ENCODE results near the gene CAPS.

Gene CAPS

DNA sequence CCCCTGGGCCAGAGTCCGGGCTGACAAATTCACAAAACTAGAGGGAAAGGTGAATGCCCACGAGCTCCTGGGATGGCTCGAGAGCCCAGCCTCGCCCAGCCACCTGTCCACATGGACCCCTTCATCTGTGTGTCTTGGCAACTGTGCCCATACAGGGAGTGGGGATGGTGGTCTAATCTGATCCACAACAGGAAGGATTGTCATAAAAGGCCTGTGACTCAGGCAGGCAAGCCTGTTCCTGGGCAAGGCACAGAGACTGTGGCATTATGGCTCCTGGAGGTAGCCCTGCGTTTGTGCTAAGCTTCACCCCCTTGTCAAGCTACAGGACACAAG, 20.0 kb downstream of the CAPS start:
- ChIA-PET POLR2A (no interaction called here), CTCF (interaction anchor here (1.1 to 1.7 kb wide), 2 partner anchors 15 to 34 kb away, joined by 3 to 5 read pairs; no protein-coding TSS in a partner anchor)
- TF ChIP-seq, protein P1, sequence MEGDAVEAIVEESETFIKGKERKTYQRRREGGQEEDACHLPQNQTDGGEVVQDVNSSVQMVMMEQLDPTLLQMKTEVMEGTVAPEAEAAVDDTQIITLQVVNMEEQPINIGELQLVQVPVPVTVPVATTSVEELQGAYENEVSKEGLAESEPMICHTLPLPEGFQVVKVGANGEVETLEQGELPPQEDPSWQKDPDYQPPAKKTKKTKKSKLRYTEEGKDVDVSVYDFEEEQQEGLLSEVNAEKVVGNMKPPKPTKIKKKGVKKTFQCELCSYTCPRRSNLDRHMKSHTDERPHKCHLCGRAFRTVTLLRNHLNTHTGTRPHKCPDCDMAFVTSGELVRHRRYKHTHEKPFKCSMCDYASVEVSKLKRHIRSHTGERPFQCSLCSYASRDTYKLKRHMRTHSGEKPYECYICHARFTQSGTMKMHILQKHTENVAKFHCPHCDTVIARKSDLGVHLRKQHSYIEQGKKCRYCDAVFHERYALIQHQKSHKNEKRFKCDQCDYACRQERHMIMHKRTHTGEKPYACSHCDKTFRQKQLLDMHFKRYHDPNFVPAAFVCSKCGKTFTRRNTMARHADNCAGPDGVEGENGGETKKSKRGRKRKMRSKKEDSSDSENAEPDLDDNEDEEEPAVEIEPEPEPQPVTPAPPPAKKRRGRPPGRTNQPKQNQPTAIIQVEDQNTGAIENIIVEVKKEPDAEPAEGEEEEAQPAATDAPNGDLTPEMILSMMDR (IDR thresholded peaks at IDR 0.05; ENCODE audit: control extremely low read depth, extremely low read depth, low read depth, missing control alignments), result no peak
- DNase-seq (ENCODE audit: extremely low spot score), result no peak

DNA sequence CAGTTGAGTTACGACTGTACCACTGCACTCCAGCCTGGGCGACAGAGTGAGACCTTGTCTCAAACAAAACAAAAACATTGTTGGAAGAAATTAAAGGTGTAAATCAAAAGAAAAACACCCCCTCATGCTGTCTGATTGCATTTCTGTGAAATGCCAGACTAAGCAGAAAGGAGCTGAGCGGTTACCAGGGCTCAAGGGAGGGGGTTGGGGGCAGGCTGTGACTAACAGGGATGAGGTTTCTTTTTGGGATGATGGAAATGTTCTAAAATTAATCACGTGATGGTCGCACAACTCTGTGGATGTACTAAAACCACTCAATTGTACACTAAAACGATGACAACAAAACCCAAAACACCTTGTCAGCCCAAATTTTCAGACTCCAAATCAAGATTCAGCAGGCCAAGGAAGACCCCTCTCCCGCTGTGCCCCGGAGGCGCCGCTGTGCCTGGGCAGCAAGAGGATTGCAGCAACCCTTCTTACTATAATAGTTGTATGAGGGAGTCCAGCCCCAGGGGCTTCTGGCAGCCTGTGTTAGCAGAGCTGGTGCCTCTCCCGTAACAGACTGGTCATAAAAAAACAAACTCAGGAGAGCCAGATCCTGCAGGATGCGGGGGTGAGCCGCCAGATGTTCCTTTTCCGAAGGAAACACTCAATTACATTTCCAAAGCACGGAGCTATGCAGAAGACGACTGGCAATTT, 20.9 kb downstream of the CAPS start:
- POLR2A ChIA-PET, result no interaction called here
- no peak for DNase-seq (ENCODE audit: extremely low spot score)
- TF ChIP-seq, protein P1 (IDR thresholded peaks at IDR 0.05; ENCODE audit: control extremely low read depth, extremely low read depth, low read depth, missing control alignments), result no peak
- CTCF ChIA-PET, result interaction anchor here (1.0 to 1.9 kb wide), 4 partner anchors 11 to 87 kb away, joined by 3 to 6 read pairs (median 4); no protein-coding TSS in a partner anchor

DNA sequence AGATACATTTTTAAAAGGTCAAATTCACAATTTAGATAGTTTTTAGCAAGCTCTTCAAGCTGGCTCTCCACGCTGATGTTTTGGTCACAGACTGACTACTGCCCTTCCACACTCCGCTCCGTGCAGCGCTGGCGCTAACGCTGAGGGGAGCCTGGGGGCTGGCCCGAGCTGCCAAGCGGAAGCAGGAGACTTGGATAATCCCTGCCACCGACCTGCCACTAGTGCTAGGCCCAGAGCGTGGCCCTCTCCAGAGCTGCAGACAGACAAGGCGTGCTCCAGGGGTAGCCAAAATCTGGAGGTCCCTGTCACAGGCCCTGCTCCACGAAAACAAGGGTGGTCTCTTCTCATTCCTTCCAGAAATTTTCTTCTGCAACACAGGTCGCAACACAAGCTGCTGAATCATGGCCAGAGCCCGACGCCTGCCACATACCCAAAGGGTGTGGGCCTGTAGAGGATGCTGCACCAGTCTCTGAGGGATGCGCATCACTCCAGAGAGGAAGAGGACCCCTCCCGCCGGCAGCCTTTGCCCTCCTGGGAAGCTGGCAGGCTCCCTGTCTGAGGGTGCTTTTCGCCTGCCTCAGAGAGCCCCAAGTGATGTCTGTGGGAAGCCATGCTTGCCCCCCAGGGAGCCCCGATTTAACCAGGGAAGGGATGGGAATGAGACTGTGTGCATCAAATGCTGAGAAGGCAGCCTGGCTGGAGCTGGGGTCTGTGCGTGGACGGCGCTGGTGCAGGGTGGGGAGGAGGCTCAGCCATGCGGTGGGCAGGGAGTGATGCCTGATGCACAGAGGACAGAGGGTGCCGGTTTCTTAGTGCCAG, 21.6 kb downstream of the CAPS start:
- ChIA-PET POLR2A (no interaction called here), CTCF (interaction anchor here (0.8 to 1.9 kb wide), 3 partner anchors 11 to 190 kb away, joined by 3 to 6 read pairs (median 3); no protein-coding TSS in a partner anchor)

DNA sequence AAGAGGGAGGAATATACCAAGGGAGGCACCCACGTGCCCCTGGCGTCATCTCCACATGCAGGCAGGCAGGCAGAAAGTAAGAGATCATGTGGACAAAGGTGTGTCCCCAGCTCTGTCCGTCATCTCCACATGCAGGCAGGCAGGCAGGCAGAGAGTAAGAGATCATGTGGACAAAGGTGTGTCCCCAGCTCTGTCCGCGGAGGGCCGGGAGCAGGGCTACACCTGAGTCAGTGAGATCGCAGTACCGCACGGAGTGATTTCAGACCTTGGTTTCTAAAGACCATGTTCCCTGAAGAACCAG, 22.2 kb downstream of the CAPS start:
- DNase-seq (ENCODE audit: extremely low spot score), result no peak
- CTCF ChIA-PET, result interaction anchor here (0.8 to 1.9 kb wide), 4 partner anchors 8 to 190 kb away, joined by 3 to 6 read pairs (median 4); no protein-coding TSS in a partner anchor
- TF ChIP-seq, protein P1 (IDR thresholded peaks at IDR 0.05; ENCODE audit: control extremely low read depth, extremely low read depth, low read depth, missing control alignments), result no peak
- POLR2A ChIA-PET, result no interaction called here

More for the DNA sequence above, 21.6 kb downstream of the CAPS start:
- DNase-seq (ENCODE audit: extremely low spot score), result no peak
- TF ChIP-seq, protein P1 (IDR thresholded peaks at IDR 0.05; ENCODE audit: control extremely low read depth, extremely low read depth, low read depth, missing control alignments), result no peak

DNA sequence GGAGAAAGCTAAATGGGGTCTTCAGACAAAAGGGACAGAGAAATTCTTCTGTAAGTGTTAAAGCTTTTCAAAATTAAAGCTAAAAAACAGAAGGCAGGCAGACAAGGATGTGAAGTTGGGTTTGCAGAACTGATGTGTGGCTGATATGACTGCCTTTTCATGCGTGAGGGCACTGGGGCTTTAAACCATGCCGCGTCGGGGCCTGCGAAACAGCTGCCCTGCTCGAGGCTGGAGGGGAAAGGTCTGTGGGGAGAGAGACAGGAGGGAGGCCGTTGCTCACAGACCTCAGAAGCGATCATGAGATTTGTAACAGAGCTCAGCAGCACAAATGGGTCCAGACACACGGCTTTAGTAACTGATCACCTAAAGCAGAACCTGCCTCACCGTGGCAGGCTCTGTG, 23.5 kb downstream of the CAPS start:
- ChIA-PET POLR2A (no interaction called here), CTCF (interaction anchor here (0.6 to 1.5 kb wide), 5 partner anchors 9 to 85 kb away, joined by 3 to 10 read pairs (median 4); no protein-coding TSS in a partner anchor)
- TF ChIP-seq, protein P1 (IDR thresholded peaks at IDR 0.05; ENCODE audit: control extremely low read depth, extremely low read depth, low read depth, missing control alignments), result no peak
- DNase-seq (ENCODE audit: extremely low spot score), result no peak

DNA sequence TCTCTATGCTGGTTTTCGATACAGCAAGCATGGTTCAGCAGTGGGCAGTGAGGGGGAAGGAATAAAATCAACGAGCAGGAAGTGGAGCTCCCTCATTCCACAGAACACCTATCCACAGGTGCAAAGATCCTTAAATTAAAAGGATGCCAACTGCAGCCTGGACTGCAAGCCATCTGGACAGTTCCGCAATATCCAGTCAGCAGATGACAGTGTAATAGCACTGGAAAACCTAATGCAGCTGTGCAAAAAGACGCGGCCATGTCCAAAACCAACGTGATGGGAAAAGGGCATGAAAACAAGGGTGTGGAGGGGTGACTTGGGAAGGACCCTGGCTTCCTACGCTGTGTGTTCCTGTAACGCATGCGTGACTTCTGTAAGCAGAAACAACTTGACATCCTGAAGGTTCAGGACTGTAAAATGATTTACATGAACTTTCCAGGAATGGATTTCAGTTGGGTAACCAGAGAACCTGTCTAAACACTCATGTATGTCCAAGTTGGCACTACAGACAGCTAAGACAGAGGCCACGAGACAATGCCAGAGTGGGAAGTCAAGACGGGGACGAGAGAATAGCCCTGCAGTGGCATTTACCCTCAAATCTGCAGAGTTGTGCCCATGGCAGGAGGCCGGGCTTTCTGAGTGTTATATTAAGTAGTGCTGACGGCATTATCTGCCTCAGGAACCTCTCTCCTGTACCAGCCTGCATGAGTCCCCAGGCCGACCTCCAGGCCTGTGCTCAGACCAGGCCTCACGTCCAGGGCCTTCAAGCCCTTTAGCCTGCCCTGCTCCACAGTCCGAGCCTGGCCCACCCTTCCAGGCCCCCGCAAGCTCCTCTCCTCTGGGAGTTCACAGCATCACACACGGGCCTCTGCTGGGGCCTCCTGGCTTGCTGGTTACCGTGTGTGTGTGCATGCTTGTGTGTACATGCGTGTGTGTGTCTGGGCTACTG, 26.5 kb downstream of the CAPS start:
- TF ChIP-seq, protein P1 (IDR thresholded peaks at IDR 0.05; ENCODE audit: control extremely low read depth, extremely low read depth, low read depth, missing control alignments), result no peak
- DNase-seq (ENCODE audit: extremely low spot score), result no peak
- CTCF ChIA-PET, result interaction anchor here (1.2 to 2.2 kb wide), 2 partner anchors 11 to 82 kb away, joined by 3 to 5 read pairs; no protein-coding TSS in a partner anchor

More for the DNA sequence above, 26.5 kb downstream of the CAPS start:
- POLR2A ChIA-PET, result no interaction called here
